Endothelial cell of umbilical vein (primary cell): ENCODE results near the gene NXPH1. TPM values are rescaled to one million over a fixed set of nuclear protein-coding genes. Genes with fewer than 3 reads are reported as not detected.

Source experiments
- BruUV-seq: library from RNA; stranded (reverse); fragments of 400-500 nt; replicated peaks from 2 replicates; lab custom pipeline; 2021; lab: Mats Ljungman, UMichigan
- CTCF ChIA-PET: fragments of 300-600, 350-600 bp; sonication (Branson Sonifier 250); formaldehyde crosslinking; loops from one replicate; lab custom pipeline; 2021; ENCODE audit warnings: antibody characterized with exemption, inconsistent platforms; lab: Charles Lee
- POLR2A ChIA-PET: fragments of 300-600, 350-600 bp; sonication (Branson Sonifier 250); formaldehyde crosslinking; loops from one replicate; lab custom pipeline; 2021; ENCODE audit warnings: antibody characterized with exemption, inconsistent platforms; lab: Charles Lee
- DNase-seq: peaks from one replicate; pipeline ENCODE4 v3.0.0-alpha.2; 2011; ENCODE audit warnings: low read depth, low spot score
- FAIRE-seq: peaks from 2 replicates; lab custom pipeline; 2011; peaks lifted over from hg19 to GRCh38; lab: Jason Lieb, UNC
- H2AFZ ChIP-seq: 2 replicates; pipeline ENCODE4 v1.6.0; 2012; ENCODE audit warnings: low read depth, low read length, control low read depth, inconsistent platforms
- H3K27ac ChIP-seq: 2 replicates; pipeline ENCODE4 v1.5.1; 2011; ENCODE audit warnings: low read depth, mild to moderate bottlenecking, control low read depth, low read length, moderate library complexity; ENCODE audit not compliant: insufficient read depth
- H3K27me3 ChIP-seq, 2 experiments: 2 replicates each; pipeline versions ENCODE4 v1.6.0 to v1.6.1; 2011; ENCODE audit warnings: low read length in 2 of 2, mixed read lengths in 1 of 2; ENCODE audit not compliant: control insufficient read depth in 2 of 2, insufficient read depth in 2 of 2
- H3K36me3 ChIP-seq, 2 experiments: 2 replicates in 1 of 2; 3 replicates in 1 of 2; pipeline ENCODE4 v1.5.1; 2011; ENCODE audit warnings: low read length in 2 of 2, mild to moderate bottlenecking in 1 of 2, moderate library complexity in 1 of 2; ENCODE audit not compliant: control insufficient read depth in 2 of 2, insufficient read depth in 2 of 2; ENCODE audit errors: extremely low read depth in 1 of 2
- H3K4me1 ChIP-seq: 3 replicates; pipeline ENCODE4 v1.5.1; 2011; ENCODE audit warnings: mild to moderate bottlenecking, low read length; ENCODE audit not compliant: control insufficient read depth, insufficient read depth; ENCODE audit errors: extremely low read depth
- H3K4me2 ChIP-seq: 2 replicates; pipeline ENCODE4 v1.6.1; 2011; ENCODE audit warnings: low read length, control low read depth, mixed read lengths; ENCODE audit not compliant: insufficient read depth
- H3K4me3 ChIP-seq, 3 experiments: fragments of 200-600 bp in 1 of 3; sonication (generic), shearing (Covaris generic) in 1 of 3; replicated peaks in 1 of 3; 2 replicates each; pipeline ENCODE4 v1.5.1; 2011 to 2016; ENCODE audit warnings: control low read depth in 3 of 3, low read length in 3 of 3, mild to moderate bottlenecking in 2 of 3, inconsistent platforms in 1 of 3, low read depth in 1 of 3, moderate library complexity in 1 of 3; ENCODE audit not compliant: insufficient read depth in 1 of 3
- H3K79me2 ChIP-seq: 2 replicates; pipeline ENCODE4 v1.6.0; 2012; ENCODE audit warnings: low read length, inconsistent platforms; ENCODE audit not compliant: control insufficient read depth, insufficient read depth
- H3K9ac ChIP-seq: replicated peaks from 2 replicates; pipeline ENCODE3; 2011; ENCODE audit warnings: low read length, control low read depth; ENCODE audit not compliant: insufficient read depth; ENCODE audit errors: extremely low read depth
- H3K9me1 ChIP-seq: replicated peaks from 3 replicates; pipeline ENCODE4 v1.6.0; 2011; ENCODE audit warnings: mild to moderate bottlenecking, low read length; ENCODE audit not compliant: control insufficient read depth, insufficient read depth; ENCODE audit errors: extremely low read depth
- H3K9me3 ChIP-seq: replicated peaks from 2 replicates; pipeline ENCODE4 v1.5.1; 2012; ENCODE audit warnings: low read length, inconsistent platforms; ENCODE audit not compliant: control insufficient read depth, insufficient read depth
- H4K20me1 ChIP-seq: replicated peaks from 2 replicates; pipeline ENCODE3; 2011; ENCODE audit warnings: mild to moderate bottlenecking, low read length; ENCODE audit not compliant: control insufficient read depth, insufficient read depth; ENCODE audit errors: extremely low read depth
- EZH2 ChIP-seq: IDR thresholded peaks from 2 replicates; pipeline ENCODE4 v1.6.1; 2012; ENCODE audit warnings: borderline replicate concordance, low read depth, mild to moderate bottlenecking, moderate library complexity, low read length, inconsistent platforms; ENCODE audit not compliant: severe bottlenecking
- FOS ChIP-seq: IDR thresholded peaks from 2 replicates; pipeline ENCODE4 v1.6.1; 2011; ENCODE audit warnings: mild to moderate bottlenecking, low read length, moderate library complexity, borderline replicate concordance; ENCODE audit not compliant: insufficient read depth
- GATA2 ChIP-seq: IDR thresholded peaks from 2 replicates; pipeline ENCODE4 v1.7.0; 2011; ENCODE audit warnings: low read depth, mild to moderate bottlenecking, moderate library complexity, mixed read lengths, low read length; ENCODE audit not compliant: insufficient read length, insufficient read depth
- JUN ChIP-seq: IDR thresholded peaks from 2 replicates; pipeline ENCODE4 v1.6.1; 2011; ENCODE audit warnings: borderline replicate concordance, low read depth; ENCODE audit not compliant: insufficient read length, insufficient read depth
- MAX ChIP-seq: IDR thresholded peaks from 2 replicates; pipeline ENCODE4 v1.6.1; 2011; ENCODE audit not compliant: insufficient read depth, insufficient read length
- MYC ChIP-seq: IDR thresholded peaks from one replicate; pipeline ENCODE4 v1.6.1; 2011; ENCODE audit warnings: mild to moderate bottlenecking, low read depth, low read length
- POLR2A ChIP-seq: IDR thresholded peaks from 2 replicates; pipeline ENCODE4 v1.6.1; 2012; ENCODE audit warnings: low read depth, mild to moderate bottlenecking, control low read depth, low read length
- POLR2AphosphoS5 ChIP-seq: IDR thresholded peaks from 2 replicates; pipeline ENCODE4 v1.6.1; 2012; ENCODE audit warnings: low read depth, mild to moderate bottlenecking, control low read depth, low read length, moderate library complexity; ENCODE audit not compliant: insufficient read depth
- dilution Hi-C: fragments of 300-500 bp; cut with MboI; formaldehyde crosslinking; loops from one replicate; pipeline ENCODE4 v1.15.0; 2019; ENCODE audit warnings: low sequenced_read_pairs; ENCODE audit not compliant: extremely low pct_ligation_motif_present
- intact Hi-C: fragments of 100-400 bp; cut with micrococcal nuclease; formaldehyde crosslinking; loops from one replicate; pipeline ENCODE4 v1.10.0; 2022
- polyA plus RNA-seq, 4 experiments: library from polyadenylated mRNA; depleted of rRNA in 3 of 4; stranded (reverse) in 3 of 4; unstranded in 1 of 4; fragments of >200 nt; gene quantifications; 2 replicates each; pipeline versions ENCODE4 v1.2.1 to v1.2.3, GENCODE V29; 2011 to 2012; ENCODE audit warnings: missing spikeins in 1 of 4
- total RNA-seq: library from RNA; stranded (reverse); gene quantifications from 2 replicates; pipeline ENCODE4 v1.2.3, GENCODE V29; 2021
- TF ChIP-seq, protein P1 (sequence below), 2 donors: IDR thresholded peaks; 1 replicate in 1 of 2; 2 replicates in 1 of 2; pipeline ENCODE4 v1.5.1; 2011; ENCODE audit warnings: low read length in 2 of 2, mild to moderate bottlenecking in 2 of 2, moderate library complexity in 2 of 2, control low read depth in 1 of 2, inconsistent platforms in 1 of 2, low read depth in 1 of 2; ENCODE audit not compliant: insufficient read depth in 1 of 2; ENCODE audit errors: extremely low read depth in 1 of 2

NXPH1 gene
- total and polyA plus RNA-seq, 2 donors (not counting 3 experiments of a cell fraction or from before 2014, with no cell fraction given) = not detected

GRCh38 chr7:8785081-8785480 is 351.7 kb downstream of the NXPH1 start:
- Histone ChIP-seq H3K36me3 (no peaks in the 10 kb centered on the region), H2AFZ (no peak overlapping the region), H3K27ac (no peak overlapping the region), H3K4me3 (no peak overlapping the region), H3K9me1 (no peaks in the 10 kb centered on the region), H3K79me2 (no peaks in the 10 kb centered on the region), H3K9me3 (peaks cover 4% of the 10 kb centered on the region), H3K4me2 (no peak overlapping the region), H3K9ac (no peak overlapping the region), H3K27me3 (no peaks in the 10 kb centered on the region), H4K20me1 (no peaks in the 10 kb centered on the region), H3K4me1 (no peaks in the 10 kb centered on the region)
- TF ChIP-seq JUN (no peak), MAX (no peak), GATA2 (no peak), EZH2 (no peak), MYC (no peak), POLR2AphosphoS5 (no peak), POLR2A (no peak), FOS (no peak)
- TF ChIP-seq, protein P1, sequence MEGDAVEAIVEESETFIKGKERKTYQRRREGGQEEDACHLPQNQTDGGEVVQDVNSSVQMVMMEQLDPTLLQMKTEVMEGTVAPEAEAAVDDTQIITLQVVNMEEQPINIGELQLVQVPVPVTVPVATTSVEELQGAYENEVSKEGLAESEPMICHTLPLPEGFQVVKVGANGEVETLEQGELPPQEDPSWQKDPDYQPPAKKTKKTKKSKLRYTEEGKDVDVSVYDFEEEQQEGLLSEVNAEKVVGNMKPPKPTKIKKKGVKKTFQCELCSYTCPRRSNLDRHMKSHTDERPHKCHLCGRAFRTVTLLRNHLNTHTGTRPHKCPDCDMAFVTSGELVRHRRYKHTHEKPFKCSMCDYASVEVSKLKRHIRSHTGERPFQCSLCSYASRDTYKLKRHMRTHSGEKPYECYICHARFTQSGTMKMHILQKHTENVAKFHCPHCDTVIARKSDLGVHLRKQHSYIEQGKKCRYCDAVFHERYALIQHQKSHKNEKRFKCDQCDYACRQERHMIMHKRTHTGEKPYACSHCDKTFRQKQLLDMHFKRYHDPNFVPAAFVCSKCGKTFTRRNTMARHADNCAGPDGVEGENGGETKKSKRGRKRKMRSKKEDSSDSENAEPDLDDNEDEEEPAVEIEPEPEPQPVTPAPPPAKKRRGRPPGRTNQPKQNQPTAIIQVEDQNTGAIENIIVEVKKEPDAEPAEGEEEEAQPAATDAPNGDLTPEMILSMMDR (IDR thresholded peaks at IDR 0.05; ENCODE audit: extremely low read depth in 1 of 2, insufficient read depth in 1 of 2, low read depth in 1 of 2, low read length in 2 of 2) = no peak
- intact Hi-C loops = no loop called here
- ChIA-PET CTCF (no interaction called here), POLR2A (no interaction called here)
- FAIRE-seq (no peak), DNase-seq (no peak)
- no TSS peak for BruUV-seq
- dilution Hi-C loops = no loop called here
